WERI-Rb-1 (cell line): ENCODE measurements around the gene RNF40.

Experiments used
- DNase-seq: peaks from one replicate; pipeline ENCODE4 v3.0.0-alpha.2; 2020
- H3K27ac ChIP-seq: fragments of 250-450 bp; sonication (Bioruptor Pico); 2 replicates; pipeline ENCODE4 v1.5.1; 2020; ENCODE audit warnings: mild to moderate bottlenecking, moderate library complexity
- H3K27me3 ChIP-seq: fragments of 250-450 bp; sonication (Bioruptor Pico); 2 replicates; pipeline ENCODE4 v1.5.1; 2021; ENCODE audit warnings: mild to moderate bottlenecking, low read depth, moderate library complexity; ENCODE audit not compliant: insufficient read depth, severe bottlenecking
- H3K36me3 ChIP-seq: fragments of 250-450 bp; sonication (Bioruptor Pico); 2 replicates; pipeline ENCODE4 v1.5.1; 2020; ENCODE audit warnings: mild to moderate bottlenecking, moderate library complexity
- H3K4me3 ChIP-seq: 2 replicates; pipeline ENCODE4 v1.5.1; 2011; ENCODE audit warnings: low read depth, mild to moderate bottlenecking, control low read depth, low read length
- H3K9me3 ChIP-seq: fragments of 250-450 bp; sonication (Bioruptor Pico); 2 replicates; pipeline ENCODE4 v1.5.1; 2021; ENCODE audit warnings: mild to moderate bottlenecking, moderate library complexity; ENCODE audit not compliant: severe bottlenecking
- CTCF ChIP-seq: IDR thresholded peaks from 2 replicates; pipeline ENCODE4 v1.5.1; 2011; ENCODE audit warnings: low read depth, mild to moderate bottlenecking, control low read depth, inconsistent platforms, low read length

RNF40 gene

GRCh38 chr16:30766933-30767284, 4.8 kb downstream of the RNF40 start:
- Histone ChIP-seq H3K9me3 (no peaks in the 10 kb centered on the region), H3K27me3 (no peaks in the 10 kb centered on the region), H3K36me3 (peaks cover 91% of the 10 kb centered on the region), H3K27ac (no peak overlapping the region), H3K4me3 (no peak overlapping the region)
- TF ChIP-seq CTCF: no peak
- DNase-seq: no peak

- Histone ChIP-seq H3K27me3 (no peaks in the 10 kb centered on the region), H3K9me3 (no peaks in the 10 kb centered on the region), H3K4me3 (no peak overlapping the region), H3K27ac (no peak overlapping the region), H3K36me3 (peaks cover 93% of the 10 kb centered on the region)
- DNase-seq: no peak
- TF ChIP-seq CTCF: no peak
Measured at GRCh38 chr16:30767767-30768465, 5.8 kb downstream of the RNF40 start.

GRCh38 chr16:30768583-30769181, 6.6 kb downstream of the RNF40 start:
- H3K27me3 ChIP-seq: no peaks in the 10 kb centered on the region
- no peaks in the 10 kb centered on the region for H3K9me3 ChIP-seq
- no peak overlapping the region for H3K27ac ChIP-seq
- H3K4me3 ChIP-seq: no peak overlapping the region
- no peak for TF ChIP-seq CTCF
- peaks cover 93% of the 10 kb centered on the region for H3K36me3 ChIP-seq
- DNase-seq: no peak

GRCh38 chr16:30769379-30770089, 7.4 kb downstream of the RNF40 start:
- no peak for TF ChIP-seq CTCF
- Histone ChIP-seq H3K27ac (no peak overlapping the region), H3K9me3 (no peaks in the 10 kb centered on the region), H3K36me3 (peaks cover 91% of the 10 kb centered on the region), H3K27me3 (no peaks in the 10 kb centered on the region), H3K4me3 (no peak overlapping the region)
- DNase-seq: no peak

- no peak for DNase-seq
- Histone ChIP-seq H3K27ac (no peak overlapping the region), H3K4me3 (no peak overlapping the region), H3K9me3 (no peaks in the 10 kb centered on the region), H3K27me3 (no peaks in the 10 kb centered on the region), H3K36me3 (peaks cover 72% of the 10 kb centered on the region)
- no peak for TF ChIP-seq CTCF
Measured at GRCh38 chr16:30771726-30772125, 9.6 kb downstream of the RNF40 start.
